SIG-M5 (cell line): ENCODE measurements around the gene SOX13.
"Not testable (repeated sequence)": the region's sequence is repeated elsewhere in the genome, so short reads cannot be mapped to it uniquely, and the experiment has no call there.

ENCODE experiments used
- DNase-seq: peaks from one replicate; lab custom pipeline; 2025; lab: John Stamatoyannopoulos, UW

Gene SOX13

DNA sequence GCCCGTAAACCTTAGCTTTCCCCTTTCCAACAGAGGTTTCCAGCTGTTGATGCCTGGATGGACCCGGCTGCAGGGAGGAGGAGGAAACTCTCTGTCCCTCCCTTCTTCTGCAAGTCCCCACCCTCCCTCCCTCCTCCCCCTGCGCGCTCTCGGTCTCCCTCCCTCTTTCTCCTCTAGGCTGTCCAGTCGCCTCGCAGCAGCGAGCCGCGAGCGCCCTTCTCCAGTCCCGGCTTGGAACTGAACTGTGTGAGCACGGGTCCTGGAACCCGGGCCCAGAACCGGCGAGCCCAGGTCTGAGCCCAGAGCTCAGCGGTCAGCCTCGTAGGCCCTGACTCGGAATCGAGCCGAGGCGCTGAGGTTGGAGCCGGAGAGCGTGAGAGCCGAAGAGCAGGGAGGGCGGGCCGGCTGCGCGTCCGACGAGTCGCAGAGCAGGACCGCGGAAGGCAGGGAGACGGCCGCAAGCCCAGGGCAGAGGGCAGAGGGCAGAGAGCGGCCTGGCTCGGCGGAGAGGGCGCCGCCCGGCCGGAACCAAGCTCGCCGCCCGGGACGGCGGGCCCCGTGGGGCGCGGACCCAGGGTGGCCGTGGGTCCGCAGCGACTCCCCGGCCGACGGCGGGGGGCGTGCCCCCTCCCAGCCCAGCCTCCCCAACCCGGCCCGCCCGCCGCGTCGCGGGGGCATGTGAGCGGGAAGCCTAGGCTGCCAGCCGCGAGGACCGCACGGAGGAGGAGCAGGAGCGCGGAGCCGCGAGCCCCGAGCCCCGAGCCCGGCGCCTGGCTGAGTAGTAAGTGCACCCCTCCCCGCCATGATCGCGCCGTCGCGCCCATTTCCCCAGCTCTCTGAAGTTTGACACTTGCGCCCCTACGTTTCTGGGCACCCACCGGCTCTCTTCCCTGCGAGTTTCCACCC, at the start of gene SOX13:
Gene SOX13, plus strand, starts transcription at position 185 of the 906 bp plus-strand sequence. CDS start 39,801 bp downstream, outside the sequence.
- DNase-seq = no peak

GRCh38 chr1:204025917-204026707, 46.8 kb upstream of the SOX13 start:
- DNase-seq = no peak

- no peak for DNase-seq
Measured at GRCh38 chr1:204027446-204027845, 45.5 kb upstream of the SOX13 start.

GRCh38 chr1:204029016-204029415, 43.9 kb upstream of the SOX13 start:
- DNase-seq = no peak

DNA sequence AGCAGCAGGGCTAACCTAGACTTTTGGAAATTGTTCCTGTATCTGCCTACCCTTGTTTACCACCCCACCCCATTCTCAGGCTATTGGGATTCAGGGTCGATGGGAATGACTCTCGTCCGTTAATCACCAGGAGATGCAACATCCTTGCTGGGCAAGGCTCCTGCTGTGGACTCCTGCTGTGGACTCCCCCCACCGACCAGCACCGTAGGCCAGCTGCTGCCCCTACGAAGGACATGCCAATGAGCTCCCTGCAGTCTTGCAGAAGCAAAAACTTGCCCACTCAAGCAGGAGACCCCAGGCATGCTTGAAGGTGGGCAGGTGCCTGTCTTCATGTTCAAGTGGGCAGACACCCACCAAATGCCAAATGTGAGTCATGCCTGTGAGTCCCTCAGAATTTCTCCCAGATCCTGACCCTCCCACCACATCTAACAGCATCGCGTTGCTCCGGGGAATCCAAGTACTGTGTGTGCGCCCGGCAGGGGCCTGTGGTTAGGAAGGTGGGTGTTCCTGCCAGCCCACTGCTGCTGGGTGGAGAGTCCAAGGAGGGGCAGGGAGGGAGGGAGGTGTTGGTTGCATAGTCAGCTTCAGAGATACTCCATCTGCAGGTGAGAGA, 41.7 kb upstream of the SOX13 start:
- no peak for DNase-seq

GRCh38 chr1:204032642-204033235, 40.2 kb upstream of the SOX13 start:
- no peak for DNase-seq

- no peak for DNase-seq
Measured at GRCh38 chr1:204033306-204033705, 39.6 kb upstream of the SOX13 start.

DNA sequence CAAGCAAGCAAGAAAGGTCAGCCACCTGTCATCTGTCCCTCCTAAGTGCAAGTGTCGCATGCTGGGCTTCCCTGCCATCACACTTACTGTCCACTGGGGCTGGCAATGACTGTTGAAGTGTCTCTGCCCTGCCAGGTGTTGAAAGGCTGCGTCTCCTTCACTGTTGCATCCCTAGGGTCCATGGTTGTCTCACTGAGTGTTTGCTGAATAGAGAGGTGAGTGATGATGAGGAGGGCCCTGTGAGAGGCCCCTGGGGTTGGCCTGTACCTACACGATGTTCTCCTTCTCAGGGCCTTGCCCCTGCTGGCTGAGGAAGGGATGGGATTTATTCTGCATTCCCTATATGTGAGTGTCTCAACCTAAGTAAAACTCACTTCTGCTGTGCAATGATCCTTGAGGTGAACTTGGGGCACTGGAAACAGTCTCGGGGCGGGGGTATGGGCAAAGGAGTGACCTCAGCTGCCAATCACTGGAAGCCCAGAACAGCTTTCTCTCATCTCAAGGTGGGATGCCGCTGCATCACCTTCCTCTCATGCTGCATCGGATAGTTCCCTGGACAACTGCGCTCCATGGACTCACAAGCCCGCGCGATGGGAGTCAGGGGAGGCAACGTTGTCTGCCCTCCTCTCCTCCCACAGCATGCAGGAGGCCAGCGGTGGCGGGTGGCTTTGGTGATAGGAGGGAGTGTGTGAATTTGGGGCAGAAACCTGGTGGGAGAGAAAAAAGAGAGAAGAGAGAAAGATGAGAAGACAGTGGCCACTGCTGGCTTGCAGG, 35.8 kb upstream of the SOX13 start:
- DNase-seq = no peak

DNA sequence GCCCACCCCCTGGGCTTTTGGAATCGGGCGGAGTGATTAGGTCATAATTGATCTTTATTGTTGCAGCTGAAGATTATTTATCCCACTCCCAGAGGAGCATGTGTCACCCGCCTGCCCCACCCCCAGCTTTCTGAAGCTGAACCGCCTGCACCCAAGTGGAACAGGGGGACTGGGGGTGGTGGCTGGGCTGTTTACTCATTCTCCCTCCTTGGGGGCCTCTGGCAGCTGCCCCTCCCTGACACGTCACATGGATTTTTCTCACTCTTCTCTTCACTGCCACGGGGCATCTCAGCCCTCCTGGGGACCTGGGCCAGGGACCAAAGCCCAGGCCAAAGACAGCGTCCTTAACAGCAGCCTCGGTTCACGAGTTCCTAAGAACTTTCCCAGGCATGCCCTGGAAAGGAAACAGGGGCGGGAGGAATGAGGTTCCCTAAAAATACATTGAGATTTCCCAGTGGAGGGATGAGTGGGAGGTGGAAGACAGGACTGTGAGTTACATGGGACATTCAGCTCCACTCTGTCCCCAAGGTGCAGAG, 31.6 kb upstream of the SOX13 start:
- no peak for DNase-seq

DNA sequence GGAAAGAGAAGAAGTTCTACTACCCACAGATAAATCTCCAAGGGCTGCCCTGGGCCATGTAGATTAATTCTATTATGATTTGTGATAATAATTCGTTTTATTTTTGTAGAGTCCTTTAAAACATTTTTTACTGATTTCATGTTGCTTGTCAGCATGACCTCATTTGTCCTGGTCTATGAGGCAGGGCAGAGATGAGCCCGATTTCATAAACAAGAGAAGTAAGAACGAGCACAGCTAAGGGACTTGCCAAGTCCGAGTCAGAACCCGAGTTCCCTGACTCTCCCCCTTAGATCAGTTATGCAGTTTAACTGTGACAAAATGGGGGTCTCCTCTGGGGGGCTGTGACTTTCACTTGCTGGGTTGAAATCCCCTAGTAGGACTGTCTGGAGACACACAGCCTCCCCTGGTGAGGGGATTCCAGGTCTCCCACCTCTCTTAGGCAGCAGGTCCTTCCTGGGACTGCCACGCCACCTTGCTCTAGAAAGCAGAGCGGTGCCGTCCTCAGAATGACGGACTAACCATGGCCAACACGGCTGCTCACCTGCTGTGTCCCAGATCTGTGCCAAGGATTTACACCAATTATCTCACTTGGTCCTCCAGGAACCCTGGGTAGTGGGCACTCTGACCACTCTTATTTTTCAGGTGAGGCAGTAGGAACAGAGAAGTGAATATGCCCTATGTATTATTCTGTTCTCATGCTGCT, 31.0 kb upstream of the SOX13 start:
- no peak for DNase-seq

- DNase-seq = no peak
Measured at GRCh38 chr1:204042516-204042915, 30.4 kb upstream of the SOX13 start.

DNA sequence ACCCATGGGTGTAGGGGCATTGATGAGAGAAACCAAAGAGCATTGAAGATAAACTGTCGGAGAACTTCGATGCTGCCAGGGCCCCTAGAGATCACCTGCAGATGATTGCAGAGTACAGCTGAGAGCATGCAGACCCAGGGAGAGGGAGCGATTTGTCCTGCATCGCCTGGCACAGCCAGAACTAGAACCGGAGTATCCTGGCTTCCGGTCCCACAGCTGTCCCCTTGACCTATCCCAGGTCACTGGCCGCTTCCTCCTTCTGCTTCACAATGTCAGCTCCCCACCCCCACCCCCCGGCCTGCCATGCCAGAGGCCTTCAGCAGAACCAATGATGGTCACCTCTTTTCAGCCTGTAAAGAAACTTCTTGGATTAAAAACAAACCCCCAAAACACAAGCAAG, 29.2 kb upstream of the SOX13 start:
- no peak for DNase-seq

DNA sequence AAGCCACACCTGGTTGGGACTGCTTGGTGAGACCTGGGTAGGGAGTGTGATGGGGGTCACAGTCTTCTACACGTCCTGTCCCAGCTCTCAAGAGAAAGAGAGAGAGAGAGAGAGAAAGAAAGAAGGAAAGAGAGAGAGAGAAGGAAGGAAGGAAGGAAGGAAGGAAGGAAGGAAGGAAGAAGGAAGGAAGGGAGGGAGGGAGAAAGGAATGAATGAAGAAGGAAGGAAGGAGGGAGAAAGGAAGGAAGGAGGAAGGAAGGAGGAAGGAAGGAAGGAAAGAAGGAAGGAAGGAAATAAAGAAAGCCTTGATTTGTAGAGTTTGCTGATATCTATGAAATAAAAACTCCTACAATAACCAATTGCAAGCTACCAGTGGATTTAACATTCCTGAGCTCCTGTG, 28.5 kb upstream of the SOX13 start:
- DNase-seq = no peak

DNA sequence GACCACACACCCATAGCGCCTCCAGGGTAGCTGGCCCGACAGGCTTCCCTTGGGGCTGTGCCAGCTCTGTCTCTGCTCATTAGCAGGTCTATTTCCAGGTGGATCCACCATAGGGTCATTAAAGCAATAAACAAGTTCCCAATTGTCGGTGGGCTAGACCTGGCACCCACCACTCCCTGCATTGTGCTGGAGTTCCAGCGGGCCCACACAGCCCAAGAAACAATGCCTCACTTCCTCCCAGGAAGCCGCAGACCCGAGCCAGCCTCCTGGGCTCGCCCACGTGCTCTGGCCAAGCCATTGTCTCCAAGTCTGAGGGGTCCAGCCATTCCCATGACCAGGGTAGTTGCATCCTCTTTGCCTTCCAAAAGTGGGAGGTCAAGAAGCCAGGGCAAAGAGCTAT, 27.5 kb upstream of the SOX13 start:
- DNase-seq = no peak

- no peak for DNase-seq
Measured at GRCh38 chr1:204046346-204046745, 26.6 kb upstream of the SOX13 start.

GRCh38 chr1:204048796-204049195, 24.1 kb upstream of the SOX13 start:
- not testable (repeated sequence) for DNase-seq

DNA sequence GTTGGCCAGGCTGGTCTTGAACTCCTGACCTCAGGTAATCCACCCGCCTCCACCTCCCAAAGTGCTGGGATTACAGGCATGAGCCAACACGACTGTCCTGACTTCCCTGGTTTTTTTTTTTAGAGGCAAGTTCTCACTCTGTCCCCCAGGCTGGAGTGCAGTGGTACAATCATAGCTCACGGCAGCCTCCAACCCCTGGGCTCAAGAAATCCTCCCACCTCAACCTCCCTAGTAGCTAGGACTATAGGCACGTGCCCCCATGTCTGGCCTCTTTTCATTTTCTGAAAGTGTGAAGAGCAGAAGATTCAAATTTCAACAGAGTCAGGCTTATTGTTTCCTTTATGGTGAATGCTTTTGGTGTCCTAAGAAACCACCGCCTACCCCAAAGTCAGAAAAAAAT, 21.7 kb upstream of the SOX13 start:
- no peak for DNase-seq

DNA sequence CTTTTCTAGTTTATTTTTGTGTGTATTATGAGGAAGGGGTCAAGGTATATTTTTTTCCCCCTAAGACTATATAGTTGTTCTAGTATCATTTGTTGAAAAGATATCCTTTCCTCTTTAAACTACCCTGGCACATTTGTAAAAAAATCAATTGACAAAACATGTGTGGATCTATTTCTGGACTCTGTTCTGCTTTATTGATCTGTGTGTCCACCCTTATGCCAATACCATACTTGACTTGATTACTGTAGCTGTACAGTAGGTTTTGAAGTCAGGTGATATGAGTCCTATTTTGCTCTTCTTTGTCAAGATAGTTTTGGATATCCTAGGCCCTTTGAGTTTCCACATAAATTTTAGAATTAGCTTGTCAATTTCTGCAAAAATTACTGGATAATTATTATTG, 21.2 kb upstream of the SOX13 start:
- no peak for DNase-seq

- no peak for DNase-seq
Measured at GRCh38 chr1:204053893-204054292, 19.0 kb upstream of the SOX13 start.

DNA sequence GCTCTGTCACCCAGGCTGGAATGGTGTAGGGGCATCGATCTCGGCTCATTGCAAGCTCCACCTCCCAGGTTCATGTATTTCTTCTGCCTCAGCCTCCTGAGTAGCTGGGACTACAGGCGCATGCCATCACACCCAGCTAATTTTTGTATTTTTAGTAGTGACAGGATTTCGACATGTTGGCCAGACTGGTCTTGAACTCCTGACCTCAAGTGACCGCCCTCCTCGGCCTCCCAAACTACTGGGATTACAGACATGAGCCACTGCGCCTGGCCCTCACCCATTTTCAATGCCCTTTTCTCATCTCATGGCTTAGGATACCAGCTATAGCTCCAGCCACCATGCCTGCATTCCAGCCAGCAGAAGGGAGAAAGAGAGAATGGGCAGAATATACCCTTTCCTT, 12.9 kb upstream of the SOX13 start:
- DNase-seq = no peak

- DNase-seq = no peak
Measured at GRCh38 chr1:204062106-204062505, 10.8 kb upstream of the SOX13 start.
